Mucosa of descending colon (tissue), 3 donors: ENCODE results near the gene OR10J1. TPM values are rescaled to one million over a fixed set of nuclear protein-coding genes. Genes with fewer than 3 reads are reported as not detected.
"Not testable (repeated sequence)": the region's sequence is repeated elsewhere in the genome, so short reads cannot be mapped to it uniquely, and the experiment has no call there.

Experiments used
- ATAC-seq: fragments of 200-7000 bp; cut with Tn5 transposase; one replicate; pipeline ENCODE4 v1.9.1; 2020; ENCODE audit warnings: mild to moderate bottlenecking, moderate library complexity
- DNase-seq, 3 donors: peaks; one replicate each; pipeline ENCODE4 v3.0.0-alpha.2; 2020
- H3K36me3 ChIP-seq: fragments of 200-600 bp; one replicate; pipeline ENCODE4 v1.8.0; 2021; ENCODE audit warnings: low read depth, mild to moderate bottlenecking
- H3K4me1 ChIP-seq: fragments of 200-600 bp; one replicate; pipeline ENCODE4 v1.8.0; 2021; ENCODE audit warnings: low read depth, mild to moderate bottlenecking
- H3K4me3 ChIP-seq: fragments of 200-600 bp; one replicate; pipeline ENCODE4 v1.8.0; 2021; ENCODE audit warnings: mild to moderate bottlenecking
- H3K9me3 ChIP-seq: fragments of 200-600 bp; one replicate; pipeline ENCODE4 v1.8.0; 2021; ENCODE audit warnings: mild to moderate bottlenecking
- CTCF ChIP-seq: fragments of 200-600 bp; IDR thresholded peaks from one replicate; pipeline ENCODE4 v1.8.0; 2022; ENCODE audit warnings: antibody characterized with exemption, mild to moderate bottlenecking
- intact Hi-C, 2 donors: fragments of 100-400 bp; cut with DNase I in 1 of 2; cut with micrococcal nuclease in 1 of 2; formaldehyde crosslinking; loops; one replicate each; pipeline versions ENCODE4 v1.11.0 to v1.11.1; 2022; cut with DNase I, micrococcal nuclease
- total RNA-seq, 3 donors: library from RNA; stranded (reverse); fragmentation: NEBNext Ultra II Directional in 2 of 3; extraction: Animal tissue kit (Norgen Biotek cat#: 25700) in 2 of 3; gene quantifications; one replicate each; pipeline versions ENCODE4 v1.2.1 to v1.2.4, GENCODE V29; 2021 to 2023
- donor health status: DM: no; HTN: no; CAD: no; lungs with moderate emphysema.
- donor health status: DM: no; HTN: no; CAD: no.
- donor health status: DM: no; HTN: yes; CAD: no.

The OR10J1 gene
- total RNA-seq, 3 donors from 2014 or later, result not detected

- TF ChIP-seq CTCF, result no peak
- no peak for DNase-seq
- Histone ChIP-seq H3K9me3 (no peaks in the 10 kb centered on the region), H3K4me1 (no peaks in the 10 kb centered on the region), H3K36me3 (no peaks in the 10 kb centered on the region), H3K4me3 (no peak overlapping the region)
- ATAC-seq, result no peak
- intact Hi-C loops, result no loop called here
These were observed 2.9 kb downstream of the OR10J1 start for GRCh38 chr1:159442428-159442827.

GRCh38 chr1:159443066-159443750 is 3.7 kb downstream of the OR10J1 start:
- Histone ChIP-seq H3K4me1 (no peaks in the 10 kb centered on the region), H3K4me3 (no peak overlapping the region), H3K36me3 (no peaks in the 10 kb centered on the region), H3K9me3 (no peaks in the 10 kb centered on the region)
- ATAC-seq, result no peak
- no peak for DNase-seq
- intact Hi-C loops, result no loop called here
- no peak for TF ChIP-seq CTCF

GRCh38 chr1:159444511-159444910 is 5.0 kb downstream of the OR10J1 start:
- intact Hi-C loops, result no loop called here
- Histone ChIP-seq H3K4me1 (no peaks in the 10 kb centered on the region), H3K36me3 (no peaks in the 10 kb centered on the region), H3K4me3 (no peak overlapping the region), H3K9me3 (no peaks in the 10 kb centered on the region)
- no peak for TF ChIP-seq CTCF
- DNase-seq, result no peak
- ATAC-seq, result no peak

GRCh38 chr1:159448181-159448580 is 8.7 kb downstream of the OR10J1 start:
- H3K36me3 ChIP-seq, result no peaks in the 10 kb centered on the region
- intact Hi-C loops, result no loop called here
- ATAC-seq (no peak), DNase-seq (no peak)
- no peak overlapping the region for H3K4me3 ChIP-seq
- peaks cover 10% of the 10 kb centered on the region for H3K9me3 ChIP-seq
- no peaks in the 10 kb centered on the region for H3K4me1 ChIP-seq
- TF ChIP-seq CTCF, result no peak

- H3K9me3 ChIP-seq, H3K4me3 ChIP-seq, H3K4me1 ChIP-seq, H3K36me3 ChIP-seq, ATAC-seq, intact Hi-C loops, DNase-seq: not testable (repeated sequence)
These were observed 10.1 kb downstream of the OR10J1 start for GRCh38 chr1:159449605-159450004.

GRCh38 chr1:159459551-159459950 is 20.0 kb downstream of the OR10J1 start:
- no peak overlapping the region for H3K4me3 ChIP-seq
- intact Hi-C loops, result no loop called here
- TF ChIP-seq CTCF, result no peak
- no peaks in the 10 kb centered on the region for H3K36me3 ChIP-seq
- ATAC-seq, result no peak
- no peaks in the 10 kb centered on the region for H3K4me1 ChIP-seq
- no peaks in the 10 kb centered on the region for H3K9me3 ChIP-seq
- no peak for DNase-seq
